ENCODE data around the gene ROS1. TPM values are rescaled to one million over a fixed set of nuclear protein-coding genes. Genes with fewer than 3 reads are reported as not detected.

Gene ROS1
- polyA plus RNA-seq, 3 donors: not detected

- no peak overlapping the region for H3K27ac Mint-ChIP-seq
- WGBS (ENCODE audit: insufficient coverage): no CpG with 5 or more reads among the region's 4 CpGs
- Histone ChIP-seq H3K36me3 (replicated peaks in 1 of 2; ENCODE audit: control insufficient read depth in 1 of 2, insufficient read depth in 2 of 2, low read length in 2 of 2) (no peaks in the 10 kb centered on the region), H3K79me2 (ENCODE audit: insufficient read depth, low read length) (no peaks in the 10 kb centered on the region), H3K4me3 (replicated peaks in 1 of 3; ENCODE audit: low read depth in 2 of 3, low read length in 3 of 3) (no peak overlapping the region), H3K9ac (ENCODE audit: insufficient read depth, low read length, poor library complexity, severe bottlenecking) (no peak overlapping the region), H3K27ac (ENCODE audit: low read depth in 1 of 2, low read length in 2 of 2) (no peak overlapping the region), H3K27me3 (ENCODE audit: control insufficient read depth in 2 of 2, insufficient read depth in 2 of 2, low read length in 2 of 2) (no peaks in the 10 kb centered on the region), H4K20me1 (ENCODE audit: insufficient read depth, low read length) (no peaks in the 10 kb centered on the region), H2AFZ (ENCODE audit: insufficient read depth, low read depth, low read length, poor library complexity, severe bottlenecking) (no peak overlapping the region), H3K9me3 (replicated peaks in 1 of 2; ENCODE audit: control insufficient read depth in 1 of 2, insufficient read depth in 1 of 2, low read length in 2 of 2) (no peaks in the 10 kb centered on the region), H3K4me1 (ENCODE audit: control insufficient read depth in 1 of 2, insufficient read depth in 2 of 2, low read length in 2 of 2) (no peaks in the 10 kb centered on the region), H3K4me2 (replicated peaks; ENCODE audit: extremely low read depth, low read length, poor library complexity, severe bottlenecking) (no peak overlapping the region)
- peaks cover under 1 to 5% (median 3%) of the 10 kb centered on the region in 3 donors for H3K27me3 Mint-ChIP-seq (ENCODE audit: low read depth in 3 of 3)
- no peaks in the 10 kb centered on the region for H3K9me3 Mint-ChIP-seq
- H3K4me1 Mint-ChIP-seq: no peaks in the 10 kb centered on the region
- H3K4me3 Mint-ChIP-seq: no peak overlapping the region
- intact Hi-C loops (cut with micrococcal nuclease): no loop called here
- no peak for TF ChIP-seq CTCF (IDR thresholded peaks at IDR 0.05)
- no peak for DNase-seq
- H3K36me3 Mint-ChIP-seq: no peaks in the 10 kb centered on the region
Observed at GRCh38 chr6:117317261-117317660, 108.5 kb downstream of the ROS1 start.

DNA sequence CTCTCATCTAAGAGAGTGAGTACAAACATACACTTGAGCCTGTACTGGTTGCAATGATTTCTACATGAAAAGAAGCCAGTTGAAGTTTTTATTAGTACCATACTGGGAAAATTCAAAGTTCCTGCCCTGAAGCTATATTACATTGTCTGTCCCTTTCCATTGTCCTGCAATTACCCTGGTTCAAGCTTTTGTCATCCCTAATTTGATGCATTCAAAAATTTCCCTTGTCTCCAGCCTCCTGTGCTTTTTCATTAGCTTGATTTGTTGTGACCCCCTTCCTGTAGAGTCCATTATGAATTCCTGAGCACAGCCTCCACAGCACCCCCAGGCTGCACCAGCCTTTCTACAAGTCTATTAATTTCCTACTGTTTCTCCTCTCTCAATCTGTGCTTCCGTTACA is 114.0 kb downstream of the ROS1 start:
- H3K79me2 ChIP-seq (ENCODE audit: insufficient read depth, low read length): no peaks in the 10 kb centered on the region
- WGBS (ENCODE audit: insufficient coverage): 100% methylated on average over 1 of the region's 1 CpG
- intact Hi-C loops (cut with micrococcal nuclease): no loop called here

More for the DNA sequence above, 114.0 kb downstream of the ROS1 start:
- no peaks in the 10 kb centered on the region for H3K4me1 ChIP-seq (ENCODE audit: control insufficient read depth in 1 of 2, insufficient read depth in 2 of 2, low read length in 2 of 2)
- H3K4me3 Mint-ChIP-seq: no peak overlapping the region
- no peak overlapping the region for H3K27ac ChIP-seq (ENCODE audit: low read depth in 1 of 2, low read length in 2 of 2)
- H3K9ac ChIP-seq (ENCODE audit: insufficient read depth, low read length, poor library complexity, severe bottlenecking): no peak overlapping the region
- no peak overlapping the region for H3K27ac Mint-ChIP-seq
- H3K36me3 ChIP-seq (replicated peaks in 1 of 2; ENCODE audit: control insufficient read depth in 1 of 2, insufficient read depth in 2 of 2, low read length in 2 of 2): no peaks in the 10 kb centered on the region
- no peak for DNase-seq
- H3K27me3 Mint-ChIP-seq (ENCODE audit: low read depth in 3 of 3): peaks cover 0 to 5% (median 1%) of the 10 kb centered on the region in 3 donors
- no peak overlapping the region for H3K4me3 ChIP-seq (replicated peaks in 1 of 3; ENCODE audit: low read depth in 2 of 3, low read length in 3 of 3)
- no peaks in the 10 kb centered on the region for H3K36me3 Mint-ChIP-seq
- H3K4me1 Mint-ChIP-seq: no peaks in the 10 kb centered on the region
- no peaks in the 10 kb centered on the region for H3K27me3 ChIP-seq (ENCODE audit: control insufficient read depth in 2 of 2, insufficient read depth in 2 of 2, low read length in 2 of 2)
- H4K20me1 ChIP-seq (ENCODE audit: insufficient read depth, low read length): no peaks in the 10 kb centered on the region
- TF ChIP-seq CTCF (IDR thresholded peaks at IDR 0.05): no peak
- H3K4me2 ChIP-seq (replicated peaks; ENCODE audit: extremely low read depth, low read length, poor library complexity, severe bottlenecking): no peak overlapping the region
- H3K9me3 Mint-ChIP-seq: no peaks in the 10 kb centered on the region
- no peak overlapping the region for H2AFZ ChIP-seq (ENCODE audit: insufficient read depth, low read depth, low read length, poor library complexity, severe bottlenecking)
- no peaks in the 10 kb centered on the region for H3K9me3 ChIP-seq (replicated peaks in 1 of 2; ENCODE audit: control insufficient read depth in 1 of 2, insufficient read depth in 1 of 2, low read length in 2 of 2)

Measured in CD14-positive monocyte (primary cell).